Right hindlimb (tissue), 1 donor: ENCODE results near the gene NMT1.
"Not testable (repeated sequence)": the region's sequence is repeated elsewhere in the genome, so short reads cannot be mapped to it uniquely, and the experiment has no call there.

Experiments
- DNase-seq: peaks from one replicate; pipeline ENCODE4 v3.0.0-alpha.2; 2018

Gene NMT1

GRCh38 chr17:45123076-45123770 lies 62.1 kb downstream of the NMT1 start:
- no peak for DNase-seq

- DNase-seq: no peak
Observed at GRCh38 chr17:45123930-45124796, 63.0 kb downstream of the NMT1 start.

GRCh38 chr17:45124797-45125122 lies 63.6 kb downstream of the NMT1 start:
- not testable (repeated sequence) for DNase-seq

- DNase-seq: no peak
Observed at GRCh38 chr17:45125509-45125908, 64.4 kb downstream of the NMT1 start.

- DNase-seq: no peak
Observed at GRCh38 chr17:45127207-45127547, 66.1 kb downstream of the NMT1 start.

GRCh38 chr17:45127548-45128300 lies 66.6 kb downstream of the NMT1 start:
- DNase-seq: no peak

- no peak for DNase-seq
Observed at GRCh38 chr17:45128331-45128730, 67.2 kb downstream of the NMT1 start.

- no peak for DNase-seq
Observed at GRCh38 chr17:45128989-45129388, 67.9 kb downstream of the NMT1 start.

GRCh38 chr17:45129426-45129939 lies 68.4 kb downstream of the NMT1 start:
- DNase-seq: no peak

GRCh38 chr17:45129940-45130680 lies 69.0 kb downstream of the NMT1 start:
- DNase-seq: no peak

- no peak for DNase-seq
Observed at GRCh38 chr17:45130681-45131615, 69.8 kb downstream of the NMT1 start.

- peak; percentile 59 for DNase-seq
Observed at GRCh38 chr17:45131616-45132319, 70.7 kb downstream of the NMT1 start.

GRCh38 chr17:45132320-45132571 lies 71.1 kb downstream of the NMT1 start, which contains the start of gene PLCD3:
Gene PLCD3, minus strand, starts transcription at chr17:45132515. Its CDS starts 105 bp downstream, at chr17:45132410.
- DNase-seq: no peak

- DNase-seq: peak; percentile 94
Observed at GRCh38 chr17:45132572-45133463, 71.7 kb downstream of the NMT1 start.

GRCh38 chr17:45135192-45135977 lies 74.3 kb downstream of the NMT1 start, which contains the start of gene ACBD4:
Gene ACBD4, plus strand, starts transcription at chr17:45135687. Its CDS starts 458 bp downstream, at chr17:45136145.
- peak; percentile 96 for DNase-seq

GRCh38 chr17:45135978-45136791 lies 75.1 kb downstream of the NMT1 start:
- DNase-seq: peak; percentile 27

GRCh38 chr17:45136846-45137560 lies 75.9 kb downstream of the NMT1 start:
- peak; percentile 23 for DNase-seq
